ENCODE results near the gene STON2. TPM values are rescaled to one million over a fixed set of nuclear protein-coding genes. Genes with fewer than 3 reads are reported as not detected.

The STON2 gene
- total RNA-seq, 1 donor from 2014 or later, result 30.8 TPM

- no peaks in the 10 kb centered on the region for H3K9me3 ChIP-seq (ENCODE audit: control insufficient read depth in 3 of 3, low read length in 3 of 3)
- H3K27me3 ChIP-seq (ENCODE audit: control insufficient read depth in 3 of 3, insufficient read depth in 3 of 3, low read length in 3 of 3), result no peaks in the 10 kb centered on the region
- no peaks in the 10 kb centered on the region for H3K4me1 ChIP-seq (ENCODE audit: control insufficient read depth in 3 of 3, insufficient read depth in 3 of 3, low read length in 3 of 3)
- no peaks in the 10 kb centered on the region for H3K36me3 ChIP-seq (ENCODE audit: control insufficient read depth in 3 of 3, insufficient read depth in 3 of 3, low read length in 3 of 3)
- H3K9ac ChIP-seq (ENCODE audit: low read depth in 1 of 3, low read length in 3 of 3), result no peak overlapping the region
- H3K27ac ChIP-seq (ENCODE audit: low read depth, low read length), result no peak overlapping the region
- no peak overlapping the region for H3K4me3 ChIP-seq (ENCODE audit: low read length in 3 of 3)
Observed at GRCh38 chr14:81285245-81285644, 114.9 kb downstream of the STON2 start.

- no peaks in the 10 kb centered on the region for H3K4me1 ChIP-seq (ENCODE audit: control insufficient read depth in 3 of 3, insufficient read depth in 3 of 3, low read length in 3 of 3)
Observed at GRCh38 chr14:81281332-81281731, 118.8 kb downstream of the STON2 start.

GRCh38 chr14:81280136-81280791 is 119.9 kb downstream of the STON2 start:
- Histone ChIP-seq H3K9ac (ENCODE audit: low read depth in 1 of 3, low read length in 3 of 3) (no peak overlapping the region), H3K27ac (ENCODE audit: low read depth, low read length) (no peak overlapping the region), H3K4me3 (ENCODE audit: low read length in 3 of 3) (no peak overlapping the region), H3K9me3 (ENCODE audit: control insufficient read depth in 3 of 3, low read length in 3 of 3) (no peaks in the 10 kb centered on the region), H3K4me1 (ENCODE audit: control insufficient read depth in 3 of 3, insufficient read depth in 3 of 3, low read length in 3 of 3) (peaks cover 6 to 9% (median 8%) of the 10 kb centered on the region in 3 donors), H3K36me3 (ENCODE audit: control insufficient read depth in 3 of 3, insufficient read depth in 3 of 3, low read length in 3 of 3) (peaks cover 9 to 14% (median 12%) of the 10 kb centered on the region in 3 donors), H3K27me3 (ENCODE audit: control insufficient read depth in 3 of 3, insufficient read depth in 3 of 3, low read length in 3 of 3) (no peaks in the 10 kb centered on the region)

More at GRCh38 chr14:81281332-81281731, 118.8 kb downstream of the STON2 start:
- Histone ChIP-seq H3K4me3 (ENCODE audit: low read length in 3 of 3) (no peak overlapping the region), H3K9me3 (ENCODE audit: control insufficient read depth in 3 of 3, low read length in 3 of 3) (no peaks in the 10 kb centered on the region), H3K36me3 (ENCODE audit: control insufficient read depth in 3 of 3, insufficient read depth in 3 of 3, low read length in 3 of 3) (peaks cover 9 to 14% (median 12%) of the 10 kb centered on the region in 3 donors), H3K27me3 (ENCODE audit: control insufficient read depth in 3 of 3, insufficient read depth in 3 of 3, low read length in 3 of 3) (no peaks in the 10 kb centered on the region), H3K27ac (ENCODE audit: low read depth, low read length) (no peak overlapping the region), H3K9ac (ENCODE audit: low read depth in 1 of 3, low read length in 3 of 3) (no peak overlapping the region)

GRCh38 chr14:81277096-81277495 is 123.0 kb downstream of the STON2 start:
- Histone ChIP-seq H3K27ac (ENCODE audit: low read depth, low read length) (no peak overlapping the region), H3K4me1 (ENCODE audit: control insufficient read depth in 3 of 3, insufficient read depth in 3 of 3, low read length in 3 of 3) (peaks cover 8 to 23% (median 10%) of the 10 kb centered on the region in 3 donors), H3K9ac (ENCODE audit: low read depth in 1 of 3, low read length in 3 of 3) (no peak overlapping the region)

GRCh38 chr14:81276073-81277069 is 123.8 kb downstream of the STON2 start:
- Histone ChIP-seq H3K36me3 (ENCODE audit: control insufficient read depth in 3 of 3, insufficient read depth in 3 of 3, low read length in 3 of 3) (peaks cover 9 to 14% (median 12%) of the 10 kb centered on the region in 3 donors), H3K27ac (ENCODE audit: low read depth, low read length) (no peak overlapping the region), H3K4me1 (ENCODE audit: control insufficient read depth in 3 of 3, insufficient read depth in 3 of 3, low read length in 3 of 3) (peaks cover 8 to 23% (median 10%) of the 10 kb centered on the region in 3 donors), H3K27me3 (ENCODE audit: control insufficient read depth in 3 of 3, insufficient read depth in 3 of 3, low read length in 3 of 3) (no peaks in the 10 kb centered on the region), H3K9me3 (ENCODE audit: control insufficient read depth in 3 of 3, low read length in 3 of 3) (no peaks in the 10 kb centered on the region), H3K9ac (ENCODE audit: low read depth in 1 of 3, low read length in 3 of 3) (peak overlapping the region in 1 of 3 donors; percentile 57), H3K4me3 (ENCODE audit: low read length in 3 of 3) (no peak overlapping the region)

More at GRCh38 chr14:81277096-81277495, 123.0 kb downstream of the STON2 start:
- Histone ChIP-seq H3K36me3 (ENCODE audit: control insufficient read depth in 3 of 3, insufficient read depth in 3 of 3, low read length in 3 of 3) (peaks cover 9 to 14% (median 12%) of the 10 kb centered on the region in 3 donors), H3K27me3 (ENCODE audit: control insufficient read depth in 3 of 3, insufficient read depth in 3 of 3, low read length in 3 of 3) (no peaks in the 10 kb centered on the region), H3K9me3 (ENCODE audit: control insufficient read depth in 3 of 3, low read length in 3 of 3) (no peaks in the 10 kb centered on the region), H3K4me3 (ENCODE audit: low read length in 3 of 3) (no peak overlapping the region)

GRCh38 chr14:81275305-81276072 is 124.6 kb downstream of the STON2 start:
- H3K9me3 ChIP-seq (ENCODE audit: control insufficient read depth in 3 of 3, low read length in 3 of 3), result no peaks in the 10 kb centered on the region
- H3K9ac ChIP-seq (ENCODE audit: low read depth in 1 of 3, low read length in 3 of 3), result peak overlapping the region in 1 of 3 donors; percentile 57
- no peaks in the 10 kb centered on the region for H3K27me3 ChIP-seq (ENCODE audit: control insufficient read depth in 3 of 3, insufficient read depth in 3 of 3, low read length in 3 of 3)
- peaks cover 9 to 14% (median 12%) of the 10 kb centered on the region in 3 donors for H3K36me3 ChIP-seq (ENCODE audit: control insufficient read depth in 3 of 3, insufficient read depth in 3 of 3, low read length in 3 of 3)
- peak overlapping the region in 1 of 3 donors; percentile 41 for H3K4me3 ChIP-seq (ENCODE audit: low read length in 3 of 3)
- H3K27ac ChIP-seq (ENCODE audit: low read depth, low read length), result peak overlapping the region; percentile 1
- H3K4me1 ChIP-seq (ENCODE audit: control insufficient read depth in 3 of 3, insufficient read depth in 3 of 3, low read length in 3 of 3), result peaks cover 13 to 29% (median 14%) of the 10 kb centered on the region in 3 donors

- Histone ChIP-seq H3K4me1 (ENCODE audit: control insufficient read depth in 3 of 3, insufficient read depth in 3 of 3, low read length in 3 of 3) (peaks cover 17 to 38% (median 22%) of the 10 kb centered on the region in 3 donors), H3K4me3 (ENCODE audit: low read length in 3 of 3) (no peak overlapping the region), H3K36me3 (ENCODE audit: control insufficient read depth in 3 of 3, insufficient read depth in 3 of 3, low read length in 3 of 3) (peaks cover 9 to 14% (median 12%) of the 10 kb centered on the region in 3 donors), H3K9ac (ENCODE audit: low read depth in 1 of 3, low read length in 3 of 3) (peak overlapping the region in 1 of 3 donors; percentile 8), H3K9me3 (ENCODE audit: control insufficient read depth in 3 of 3, low read length in 3 of 3) (no peaks in the 10 kb centered on the region), H3K27me3 (ENCODE audit: control insufficient read depth in 3 of 3, insufficient read depth in 3 of 3, low read length in 3 of 3) (no peaks in the 10 kb centered on the region), H3K27ac (ENCODE audit: low read depth, low read length) (no peak overlapping the region)
Observed at GRCh38 chr14:81273961-81274575, 126.1 kb downstream of the STON2 start.

- Histone ChIP-seq H3K9ac (ENCODE audit: low read depth in 1 of 3, low read length in 3 of 3) (peak overlapping the region in 1 of 3 donors; percentile 8), H3K27ac (ENCODE audit: low read depth, low read length) (no peak overlapping the region), H3K27me3 (ENCODE audit: control insufficient read depth in 3 of 3, insufficient read depth in 3 of 3, low read length in 3 of 3) (no peaks in the 10 kb centered on the region), H3K4me3 (ENCODE audit: low read length in 3 of 3) (no peak overlapping the region), H3K4me1 (ENCODE audit: control insufficient read depth in 3 of 3, insufficient read depth in 3 of 3, low read length in 3 of 3) (peaks cover 17 to 43% (median 22%) of the 10 kb centered on the region in 3 donors), H3K36me3 (ENCODE audit: control insufficient read depth in 3 of 3, insufficient read depth in 3 of 3, low read length in 3 of 3) (peaks cover 9 to 14% (median 12%) of the 10 kb centered on the region in 3 donors), H3K9me3 (ENCODE audit: control insufficient read depth in 3 of 3, low read length in 3 of 3) (no peaks in the 10 kb centered on the region)
Observed at GRCh38 chr14:81273521-81273920, 126.6 kb downstream of the STON2 start.

GRCh38 chr14:81272317-81272716 is 127.8 kb downstream of the STON2 start:
- Histone ChIP-seq H3K9me3 (ENCODE audit: control insufficient read depth in 3 of 3, low read length in 3 of 3) (no peaks in the 10 kb centered on the region), H3K27ac (ENCODE audit: low read depth, low read length) (no peak overlapping the region), H3K4me3 (ENCODE audit: low read length in 3 of 3) (no peak overlapping the region), H3K36me3 (ENCODE audit: control insufficient read depth in 3 of 3, insufficient read depth in 3 of 3, low read length in 3 of 3) (peaks cover 5 to 11% (median 8%) of the 10 kb centered on the region in 3 donors), H3K4me1 (ENCODE audit: control insufficient read depth in 3 of 3, insufficient read depth in 3 of 3, low read length in 3 of 3) (peaks cover 17 to 43% (median 22%) of the 10 kb centered on the region in 3 donors), H3K9ac (ENCODE audit: low read depth in 1 of 3, low read length in 3 of 3) (no peak overlapping the region), H3K27me3 (ENCODE audit: control insufficient read depth in 3 of 3, insufficient read depth in 3 of 3, low read length in 3 of 3) (no peaks in the 10 kb centered on the region)
